ENCODE measurements around the gene MDM4. TPM values are rescaled to one million over a fixed set of nuclear protein-coding genes. Genes with fewer than 3 reads are reported as not detected.
"Not testable (repeated sequence)": the region's sequence is repeated elsewhere in the genome, so short reads cannot be mapped to it uniquely, and the experiment has no call there.

The MDM4 gene
- total RNA-seq, 1 donor from 2014 or later, result 127 TPM

- no peak for TF ChIP-seq CTCF (IDR thresholded peaks at IDR 0.05; ENCODE audit: unreplicated experiment)
- no peaks in the 10 kb centered on the region for H3K9me3 Mint-ChIP-seq (ENCODE audit: low read depth)
- H3K4me3 Mint-ChIP-seq (ENCODE audit: low read depth), result no peak overlapping the region
These were observed 42.3 kb downstream of the MDM4 start for GRCh38 chr1:204558467-204558866.

GRCh38 chr1:204560002-204560401, 43.8 kb downstream of the MDM4 start:
- not testable (repeated sequence) for H3K27ac Mint-ChIP-seq; H3K4me3 Mint-ChIP-seq (ENCODE audit: low read depth); H3K9me3 Mint-ChIP-seq (ENCODE audit: low read depth); DNase-seq (ENCODE audit: low spot score, unreplicated experiment); H3K27me3 Mint-ChIP-seq; H3K36me3 Mint-ChIP-seq (ENCODE audit: insufficient read depth)
- H3K4me1 Mint-ChIP-seq (ENCODE audit: low read depth), result peaks cover 12% of the 10 kb centered on the region

More at GRCh38 chr1:204558467-204558866, 42.3 kb downstream of the MDM4 start:
- no peaks in the 10 kb centered on the region for H3K27me3 Mint-ChIP-seq
- no peak for DNase-seq (ENCODE audit: low spot score, unreplicated experiment)
- peaks cover 13% of the 10 kb centered on the region for H3K4me1 Mint-ChIP-seq (ENCODE audit: low read depth)
- no peak overlapping the region for H3K27ac Mint-ChIP-seq
- peaks cover 10% of the 10 kb centered on the region for H3K36me3 Mint-ChIP-seq (ENCODE audit: insufficient read depth)

GRCh38 chr1:204560590-204561150, 44.5 kb downstream of the MDM4 start:
- H3K27me3 Mint-ChIP-seq, result no peaks in the 10 kb centered on the region

GRCh38 chr1:204562075-204562990, 46.1 kb downstream of the MDM4 start:
- Mint-ChIP-seq H3K9me3 (ENCODE audit: low read depth) (no peaks in the 10 kb centered on the region), H3K36me3 (ENCODE audit: insufficient read depth) (peaks cover 10% of the 10 kb centered on the region), H3K27me3 (no peaks in the 10 kb centered on the region), H3K4me1 (ENCODE audit: low read depth) (peaks cover 24% of the 10 kb centered on the region), H3K4me3 (ENCODE audit: low read depth) (no peak overlapping the region), H3K27ac (no peak overlapping the region)
- no peak for DNase-seq (ENCODE audit: low spot score, unreplicated experiment)
- no peak for TF ChIP-seq CTCF (IDR thresholded peaks at IDR 0.05; ENCODE audit: unreplicated experiment)

More at GRCh38 chr1:204560590-204561150, 44.5 kb downstream of the MDM4 start:
- peak overlapping the region; percentile 81 for H3K27ac Mint-ChIP-seq
- peaks cover 16% of the 10 kb centered on the region for H3K4me1 Mint-ChIP-seq (ENCODE audit: low read depth)
- no peak for TF ChIP-seq CTCF (IDR thresholded peaks at IDR 0.05; ENCODE audit: unreplicated experiment)
- DNase-seq (ENCODE audit: low spot score, unreplicated experiment), result no peak
- H3K36me3 Mint-ChIP-seq (ENCODE audit: insufficient read depth), result peaks cover 10% of the 10 kb centered on the region
- no peak overlapping the region for H3K4me3 Mint-ChIP-seq (ENCODE audit: low read depth)
- no peaks in the 10 kb centered on the region for H3K9me3 Mint-ChIP-seq (ENCODE audit: low read depth)

- no peak overlapping the region for H3K4me3 Mint-ChIP-seq (ENCODE audit: low read depth)
- no peak for DNase-seq (ENCODE audit: low spot score, unreplicated experiment)
- H3K9me3 Mint-ChIP-seq (ENCODE audit: low read depth), result no peaks in the 10 kb centered on the region
- peaks cover 11% of the 10 kb centered on the region for H3K36me3 Mint-ChIP-seq (ENCODE audit: insufficient read depth)
- no peak overlapping the region for H3K27ac Mint-ChIP-seq
- H3K27me3 Mint-ChIP-seq, result no peaks in the 10 kb centered on the region
- TF ChIP-seq CTCF (IDR thresholded peaks at IDR 0.05; ENCODE audit: unreplicated experiment), result no peak
- H3K4me1 Mint-ChIP-seq (ENCODE audit: low read depth), result peaks cover 24% of the 10 kb centered on the region
These were observed 47.1 kb downstream of the MDM4 start for GRCh38 chr1:204563307-204563706.

Measured in progenitor cell of endocrine pancreas (in vitro differentiated cells).